SU-DHL-6 (cell line): Measurements from ENCODE around the gene VAV3.

ENCODE experiments used
- CTCF ChIP-seq: fragments of 200-600 bp; sonication (generic); IDR thresholded peaks from one replicate; pipeline ENCODE4 v1.5.1; 2017; ENCODE audit warnings: antibody characterized with exemption, mild to moderate bottlenecking, low read length, moderate library complexity; ENCODE audit not compliant: insufficient read depth, poor library complexity, severe bottlenecking
- EZH2phosphoT487 ChIP-seq: fragments of 200-600 bp; sonication (generic), shearing (Covaris generic); conservative IDR thresholded peaks from 2 replicates; pipeline ENCODE4 v1.6.1; 2018; ENCODE audit warnings: mild to moderate bottlenecking, antibody characterized with exemption, low read length, moderate library complexity, mixed read lengths

DNA sequence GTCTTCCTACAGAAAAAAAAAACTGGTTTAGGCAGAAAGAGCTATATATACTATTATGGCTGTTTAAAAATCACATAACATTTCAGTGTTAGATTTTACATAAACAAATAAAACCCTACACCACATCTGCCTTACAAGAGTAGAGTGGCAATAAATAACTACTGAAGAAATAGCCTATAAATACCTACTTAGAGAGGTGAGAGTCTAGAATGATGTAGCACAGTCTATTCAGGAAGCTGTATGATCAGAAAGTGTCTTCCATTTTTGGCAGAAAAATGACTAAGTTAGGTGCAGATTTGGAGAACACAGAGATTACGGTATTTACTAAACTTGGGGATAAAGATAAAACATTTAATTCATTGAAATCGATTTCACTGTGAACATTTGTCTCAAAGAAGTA is 75.5 kb downstream of the VAV3 start:
- TF ChIP-seq CTCF (no peak), EZH2phosphoT487 (no peak)
